DOHH2 (cell line): Measurements from ENCODE around the gene KCNJ6.

Source experiments
- H3F3A ChIP-seq: fragments of 200-600 bp; sonication (generic), shearing (Covaris generic); 2 replicates; pipeline ENCODE4 v1.6.0; 2016; ENCODE audit warnings: antibody characterized with exemption, mild to moderate bottlenecking; ENCODE audit not compliant: control insufficient read depth, insufficient read depth
- H3K27ac ChIP-seq: fragments of 200-600 bp; sonication (generic); 2 replicates; pipeline ENCODE4 v1.5.1; 2014; ENCODE audit warnings: low read depth, mild to moderate bottlenecking, low read length, moderate library complexity
- H3K27me3 ChIP-seq: fragments of 200-600 bp; sonication (generic); 2 replicates; pipeline ENCODE4 v1.6.1; 2014; ENCODE audit warnings: mild to moderate bottlenecking, low read length, mixed read lengths; ENCODE audit not compliant: control insufficient read depth
- H3K36me3 ChIP-seq: fragments of 200-600 bp; sonication (generic); 2 replicates; pipeline ENCODE4 v1.6.1; 2014; ENCODE audit warnings: mild to moderate bottlenecking, low read length, moderate library complexity, mixed read lengths; ENCODE audit not compliant: control insufficient read depth
- H3K4me1 ChIP-seq: fragments of 200-600 bp; sonication (generic); 2 replicates; pipeline ENCODE4 v1.6.1; 2014; ENCODE audit warnings: mild to moderate bottlenecking, low read length, mixed read lengths; ENCODE audit not compliant: control insufficient read depth
- H3K4me2 ChIP-seq: fragments of 200-600 bp; sonication (generic); 2 replicates; pipeline ENCODE4 v1.6.0; 2014; ENCODE audit warnings: mild to moderate bottlenecking, low read length, moderate library complexity
- H3K4me3 ChIP-seq: fragments of 200-600 bp; sonication (generic); 2 replicates; pipeline ENCODE4 v1.5.1; 2014; ENCODE audit warnings: mild to moderate bottlenecking, low read length, mixed read lengths
- H3K79me2 ChIP-seq: fragments of 200-600 bp; sonication (generic); 2 replicates; pipeline ENCODE4 v1.6.1; 2014; ENCODE audit warnings: mild to moderate bottlenecking, low read length, mixed read lengths; ENCODE audit not compliant: control insufficient read depth
- H3K9me2 ChIP-seq: fragments of 200-600 bp; sonication (generic); replicated peaks from 2 replicates; pipeline ENCODE4 v1.6.1; 2014; ENCODE audit warnings: mild to moderate bottlenecking, low read length, mixed read lengths; ENCODE audit not compliant: control insufficient read depth
- H3K9me3 ChIP-seq: fragments of 200-600 bp; sonication (generic); 2 replicates; pipeline ENCODE4 v1.6.1; 2014; ENCODE audit warnings: antibody characterized with exemption, low read length, mixed read lengths; ENCODE audit not compliant: control insufficient read depth, insufficient read depth
- H4K20me1 ChIP-seq: fragments of 200-600 bp; sonication (generic); 2 replicates; pipeline ENCODE4 v1.6.0; 2014; ENCODE audit warnings: low read depth, mild to moderate bottlenecking, antibody characterized with exemption, low read length, moderate library complexity; ENCODE audit not compliant: control insufficient read depth, insufficient read depth
- CTCF ChIP-seq: fragments of 200-600 bp; sonication (generic); IDR thresholded peaks from one replicate; pipeline ENCODE4 v1.5.1; 2014; ENCODE audit warnings: antibody characterized with exemption, mild to moderate bottlenecking, low read depth, low read length; ENCODE audit not compliant: poor library complexity, severe bottlenecking
- EZH2phosphoT487 ChIP-seq: fragments of 200-600 bp; sonication (generic); IDR thresholded peaks from 2 replicates; pipeline ENCODE4 v1.6.1; 2017; ENCODE audit warnings: borderline replicate concordance, mild to moderate bottlenecking, antibody characterized with exemption, low read length, moderate library complexity, mixed read lengths

The KCNJ6 gene

GRCh38 chr21:37742532-37742931 lies 173.7 kb downstream of the KCNJ6 start:
- H3K27ac ChIP-seq = no peak overlapping the region

GRCh38 chr21:37742115-37742514 lies 174.1 kb downstream of the KCNJ6 start:
- Histone ChIP-seq H3K9me3 (no peaks in the 10 kb centered on the region), H3K4me2 (no peak overlapping the region), H3K4me1 (no peaks in the 10 kb centered on the region), H4K20me1 (no peaks in the 10 kb centered on the region), H3K27me3 (no peaks in the 10 kb centered on the region), H3K36me3 (no peaks in the 10 kb centered on the region), H3K9me2 (no peaks in the 10 kb centered on the region; the same call in 1 of the 2 replicates), H3K27ac (no peak overlapping the region), H3F3A (no peaks in the 10 kb centered on the region), H3K79me2 (no peaks in the 10 kb centered on the region), H3K4me3 (no peak overlapping the region)
- no peak for TF ChIP-seq EZH2phosphoT487
- no peak for TF ChIP-seq CTCF

More at GRCh38 chr21:37742532-37742931, 173.7 kb downstream of the KCNJ6 start:
- H3K4me3 ChIP-seq = no peak overlapping the region
- H3F3A ChIP-seq = no peaks in the 10 kb centered on the region
- no peaks in the 10 kb centered on the region for H3K36me3 ChIP-seq
- H3K4me2 ChIP-seq = no peak overlapping the region
- no peaks in the 10 kb centered on the region for H4K20me1 ChIP-seq
- no peaks in the 10 kb centered on the region; the same call in 1 of the 2 replicates for H3K9me2 ChIP-seq
- H3K27me3 ChIP-seq = no peaks in the 10 kb centered on the region
- H3K9me3 ChIP-seq = no peaks in the 10 kb centered on the region
- H3K79me2 ChIP-seq = no peaks in the 10 kb centered on the region
- no peaks in the 10 kb centered on the region for H3K4me1 ChIP-seq
- no peak for TF ChIP-seq EZH2phosphoT487
- no peak for TF ChIP-seq CTCF

GRCh38 chr21:37737996-37738395 lies 178.3 kb downstream of the KCNJ6 start:
- no peaks in the 10 kb centered on the region for H3K4me1 ChIP-seq
- no peak overlapping the region for H3K4me2 ChIP-seq
- H3K27me3 ChIP-seq = no peaks in the 10 kb centered on the region
- no peaks in the 10 kb centered on the region for H3K79me2 ChIP-seq
- H3K9me3 ChIP-seq = no peaks in the 10 kb centered on the region
- H3F3A ChIP-seq = no peaks in the 10 kb centered on the region
- no peaks in the 10 kb centered on the region for H3K36me3 ChIP-seq
- H3K27ac ChIP-seq = no peak overlapping the region
- H4K20me1 ChIP-seq = no peaks in the 10 kb centered on the region
- H3K9me2 ChIP-seq = no peaks in the 10 kb centered on the region; the same call in 1 of the 2 replicates
- H3K4me3 ChIP-seq = no peak overlapping the region
- TF ChIP-seq EZH2phosphoT487 (no peak), CTCF (no peak)
